ENCODE results near the gene CHD9NB.

CHD9NB gene

DNA sequence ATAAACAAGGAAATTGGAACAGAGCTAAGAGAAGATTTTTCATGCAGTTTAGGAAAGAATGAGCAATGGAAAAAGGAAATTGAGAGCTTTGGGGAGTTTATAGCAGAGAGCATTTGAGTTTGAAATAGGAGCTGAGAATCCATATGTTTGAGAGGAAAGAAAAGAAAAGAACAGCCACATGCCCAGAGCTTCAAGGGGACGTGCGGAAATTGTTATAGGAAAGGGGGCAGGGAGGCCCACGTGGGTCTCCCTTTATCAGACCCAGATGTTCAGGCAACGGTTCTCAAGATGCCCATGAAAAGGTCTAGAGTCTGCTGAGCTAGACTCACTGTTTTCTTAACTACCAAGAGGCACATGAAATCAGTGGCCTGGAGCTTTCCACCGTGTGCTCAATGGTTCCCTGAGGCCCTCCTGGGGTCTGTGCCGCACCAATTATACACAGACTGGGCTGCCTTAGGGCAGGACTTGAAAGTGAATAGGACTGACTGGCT lies 33.3 kb upstream of the CHD9NB start:
- no peak overlapping the region for H3K27ac ChIP-seq (ENCODE audit: extremely low read depth, low read depth, low read length)
- no peaks in the 10 kb centered on the region for H3K9me3 ChIP-seq (ENCODE audit: control insufficient read depth, insufficient read depth, low read depth, low read length)
- TF ChIP-seq SP2 (tag by site-specific recombination; IDR thresholded peaks at IDR 0.05) (no peak), ZNF133 (tag by site-specific recombination; IDR thresholded peaks at IDR 0.05) (peak; percentile 80), ZNF658 (tag by site-specific recombination; IDR thresholded peaks at IDR 0.05) (no peak), ZNF19 (tag by site-specific recombination; IDR thresholded peaks at IDR 0.05; ENCODE audit: low read depth) (no peak), ZIC2 (tag by site-specific recombination; IDR thresholded peaks at IDR 0.05) (peak; percentile 35; the same call in 1 of the 2 replicates)
- peaks cover 7% of the 10 kb centered on the region; the same call in 1 of the 2 replicates for H3K4me1 ChIP-seq (ENCODE audit: control insufficient read depth, insufficient read depth, low read length)
- ChIA-PET CTCF (no interaction called here), POLR2A (no interaction called here)
- no peaks in the 10 kb centered on the region; a peak in 1 of 3 replicates for H3K36me3 ChIP-seq (ENCODE audit: control insufficient read depth in 2 of 2, insufficient read depth in 1 of 2, low read length in 2 of 2)
- H3K4me3 ChIP-seq (ENCODE audit: low read depth, low read length): no peak overlapping the region

DNA sequence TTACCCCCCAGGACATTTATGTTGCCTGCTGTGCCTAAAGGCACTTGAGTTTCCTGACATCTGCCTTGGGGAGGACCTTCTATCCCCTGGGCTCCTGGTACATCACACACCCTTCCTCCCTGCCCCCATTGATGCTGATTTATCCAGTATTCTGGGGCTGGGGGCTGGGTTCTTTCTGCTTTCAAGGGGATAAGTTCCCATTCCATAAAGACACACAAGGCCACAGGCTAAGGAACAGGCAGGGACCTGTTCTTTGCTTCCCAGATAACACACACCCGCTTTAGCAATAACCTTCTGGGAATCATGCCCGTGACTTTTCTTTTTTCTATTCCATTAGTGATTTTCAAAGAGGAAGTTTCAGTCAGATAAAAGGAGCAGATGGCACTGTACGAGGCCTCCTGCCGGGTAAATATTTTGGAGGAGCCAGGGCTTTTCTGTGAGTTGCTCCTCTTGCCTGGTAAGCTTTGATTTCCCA lies 32.7 kb upstream of the CHD9NB start:
- H3K27ac ChIP-seq (ENCODE audit: extremely low read depth, low read depth, low read length): no peak overlapping the region
- H3K4me3 ChIP-seq (ENCODE audit: low read depth, low read length): no peak overlapping the region
- H3K36me3 ChIP-seq (ENCODE audit: control insufficient read depth in 2 of 2, insufficient read depth in 1 of 2, low read length in 2 of 2): no peaks in the 10 kb centered on the region; a peak in 1 of 3 replicates
- H3K9me3 ChIP-seq (ENCODE audit: control insufficient read depth, insufficient read depth, low read depth, low read length): no peaks in the 10 kb centered on the region
- TF ChIP-seq ZNF426 (tag by site-specific recombination; IDR thresholded peaks at IDR 0.05): no peak
- 0 out of 2 replicates have a peak, but pooled peaks have one; percentile 16 for TF ChIP-seq ZIC2 (tag by site-specific recombination; IDR thresholded peaks at IDR 0.05)
- no peak for TF ChIP-seq ZNF121 (tag by site-specific recombination; IDR thresholded peaks at IDR 0.05)
- no peak for TF ChIP-seq ZNF23 (tag by site-specific recombination; IDR thresholded peaks at IDR 0.05; ENCODE audit: borderline replicate concordance)
- no peak for TF ChIP-seq ZNF202 (tag by site-specific recombination; IDR thresholded peaks at IDR 0.05; ENCODE audit: borderline replicate concordance)
- no peak for TF ChIP-seq ZFHX2 (tag by site-specific recombination; conservative IDR thresholded peaks at IDR 0.05)
- TF ChIP-seq ZNF174 (tag by site-specific recombination; IDR thresholded peaks at IDR 0.05): no peak
- no peak for TF ChIP-seq FEZF1 (tag by site-specific recombination; IDR thresholded peaks at IDR 0.05)
- ChIA-PET POLR2A (no interaction called here), CTCF (no interaction called here)
- H3K4me1 ChIP-seq (ENCODE audit: control insufficient read depth, insufficient read depth, low read length): peaks cover 6% of the 10 kb centered on the region; the same call in 1 of the 2 replicates

DNA sequence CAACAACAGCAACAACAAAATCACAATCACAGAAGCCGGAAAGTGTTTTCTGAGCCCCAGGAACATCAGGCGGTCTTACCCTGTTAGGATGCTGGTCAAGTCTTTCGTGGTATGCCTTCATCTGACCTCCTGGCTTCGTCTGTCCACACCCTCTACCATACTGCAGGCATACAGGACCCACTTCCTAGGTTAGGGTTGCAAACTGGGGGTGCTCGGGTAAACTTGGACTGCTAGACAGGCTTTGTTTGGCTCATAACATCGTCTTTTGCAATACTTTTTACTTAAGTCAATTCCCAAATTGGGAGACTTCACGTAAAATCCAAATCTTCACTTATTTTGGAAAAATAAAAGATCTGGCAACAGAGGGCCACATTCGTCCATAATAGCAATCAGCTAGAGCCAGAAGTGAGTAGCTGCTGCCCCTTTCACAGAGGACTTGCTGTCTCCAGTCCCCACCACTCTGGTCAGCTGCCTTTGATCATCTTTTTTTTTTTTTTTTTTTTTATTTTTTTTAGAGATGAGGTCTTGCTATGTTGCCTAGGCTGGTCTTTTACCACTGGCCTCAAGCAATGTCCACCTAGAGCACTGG lies 32.1 kb upstream of the CHD9NB start:
- POLR2A ChIA-PET: no interaction called here

DNA sequence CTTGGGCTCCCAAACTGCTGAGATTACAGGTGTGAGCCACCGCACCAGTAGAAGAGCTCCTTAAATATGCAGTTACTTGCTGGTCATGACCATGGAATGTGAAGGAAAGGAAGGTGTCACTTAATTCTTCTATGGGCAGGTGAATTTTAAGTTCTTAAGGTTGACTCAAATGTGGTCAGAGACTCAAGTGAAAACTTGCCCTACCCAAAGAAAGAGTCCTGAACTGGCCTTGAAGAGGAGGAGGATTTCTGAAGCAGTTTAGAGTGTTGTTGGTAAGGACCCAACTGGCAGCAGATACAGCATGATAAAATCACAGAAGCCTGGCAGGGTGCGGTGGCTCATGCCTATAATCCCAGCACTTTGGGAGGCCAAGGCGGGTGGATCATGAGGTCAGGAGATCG lies 31.4 kb upstream of the CHD9NB start:
- POLR2A ChIA-PET: no interaction called here
- H3K27ac ChIP-seq (ENCODE audit: extremely low read depth, low read depth, low read length): no peak overlapping the region
- CTCF ChIA-PET: interaction anchor here (0.7 kb wide), 1 partner anchor 27 kb away, joined by 5 read pairs; no protein-coding TSS in a partner anchor
- TF ChIP-seq ZNF391 (tag by site-specific recombination; IDR thresholded peaks at IDR 0.05; ENCODE audit: borderline replicate concordance, low read depth) (no peak), ZFP37 (tag by site-specific recombination; IDR thresholded peaks at IDR 0.05) (no peak), ZNF623 (tag by site-specific recombination; IDR thresholded peaks at IDR 0.05) (no peak), ZNF335 (tag by site-specific recombination; conservative IDR thresholded peaks at IDR 0.05) (no peak), ZNF704 (tag by site-specific recombination; IDR thresholded peaks at IDR 0.05) (no peak), ZSCAN4 (tag by site-specific recombination; IDR thresholded peaks at IDR 0.05) (no peak), ZNF175 (tag by site-specific recombination; IDR thresholded peaks at IDR 0.05) (no peak), KLF8 (tag by site-specific recombination; IDR thresholded peaks at IDR 0.05) (no peak)

More for the DNA sequence above, 32.1 kb upstream of the CHD9NB start:
- Histone ChIP-seq H3K4me3 (ENCODE audit: low read depth, low read length) (no peak overlapping the region), H3K36me3 (ENCODE audit: control insufficient read depth in 2 of 2, insufficient read depth in 1 of 2, low read length in 2 of 2) (no peaks in the 10 kb centered on the region; a peak in 1 of 3 replicates), H3K9me3 (ENCODE audit: control insufficient read depth, insufficient read depth, low read depth, low read length) (no peaks in the 10 kb centered on the region), H3K27ac (ENCODE audit: extremely low read depth, low read depth, low read length) (no peak overlapping the region), H3K4me1 (ENCODE audit: control insufficient read depth, insufficient read depth, low read length) (peaks cover 8% of the 10 kb centered on the region; the same call in 1 of the 2 replicates)
- CTCF ChIA-PET: no interaction called here
- TF ChIP-seq ZNF10 (tag by site-specific recombination; IDR thresholded peaks at IDR 0.05): no peak
- TF ChIP-seq ZXDB (tag by site-specific recombination; IDR thresholded peaks at IDR 0.05): no peak
- TF ChIP-seq HOXA7 (CRISPR knock-in tag; IDR thresholded peaks at IDR 0.05; ENCODE audit: borderline replicate concordance): no peak
- no peak for TF ChIP-seq ZNF132 (tag by site-specific recombination; IDR thresholded peaks at IDR 0.05; ENCODE audit: borderline replicate concordance)
- no peak for TF ChIP-seq MZF1 (tag by site-specific recombination; IDR thresholded peaks at IDR 0.05; ENCODE audit: borderline replicate concordance)
- TF ChIP-seq ZFHX2 (tag by site-specific recombination; conservative IDR thresholded peaks at IDR 0.05): no peak
- TF ChIP-seq WT1 (tag by site-specific recombination; IDR thresholded peaks at IDR 0.05): no peak
- TF ChIP-seq ZSCAN16 (tag by site-specific recombination; IDR thresholded peaks at IDR 0.05): no peak
- TF ChIP-seq SCRT1 (tag by site-specific recombination; IDR thresholded peaks at IDR 0.05; ENCODE audit: borderline replicate concordance): no peak
- no peak for TF ChIP-seq ZNF2 (tag by site-specific recombination; IDR thresholded peaks at IDR 0.05)
- no peak for TF ChIP-seq ZBTB8A (tag by site-specific recombination; IDR thresholded peaks at IDR 0.05)
- TF ChIP-seq ZBTB20 (tag by site-specific recombination; IDR thresholded peaks at IDR 0.05): no peak
- no peak for TF ChIP-seq ZBTB48 (tag by site-specific recombination; IDR thresholded peaks at IDR 0.05)

More for the DNA sequence above, 31.4 kb upstream of the CHD9NB start:
- no peak overlapping the region for H3K4me3 ChIP-seq (ENCODE audit: low read depth, low read length)
- H3K4me1 ChIP-seq (ENCODE audit: control insufficient read depth, insufficient read depth, low read length): peaks cover 8% of the 10 kb centered on the region; the same call in 1 of the 2 replicates
- H3K36me3 ChIP-seq (ENCODE audit: control insufficient read depth in 2 of 2, insufficient read depth in 1 of 2, low read length in 2 of 2): no peaks in the 10 kb centered on the region; a peak in 1 of 3 replicates
- no peaks in the 10 kb centered on the region for H3K9me3 ChIP-seq (ENCODE audit: control insufficient read depth, insufficient read depth, low read depth, low read length)

All from HEK293 (cell line).